ENCODE measurements around the gene CASP2.
A peak's percentile ranks its signal among the peaks of the same experiment; 100 is the strongest.

CASP2 gene

GRCh38 chr7:143316492-143316891 lies 28.3 kb downstream of the CASP2 start:
- H3K27ac Mint-ChIP-seq: peak overlapping the region; percentile 70
- no peaks in the 10 kb centered on the region for H3K9me3 Mint-ChIP-seq
- no peaks in the 10 kb centered on the region for H3K36me3 Mint-ChIP-seq (ENCODE audit: low read depth)
- H3K27me3 Mint-ChIP-seq: no peaks in the 10 kb centered on the region
- H3K4me1 Mint-ChIP-seq (ENCODE audit: low read depth): peaks cover 77% of the 10 kb centered on the region
- no peak overlapping the region for H3K4me3 Mint-ChIP-seq
- intact Hi-C loops (cut with micrococcal nuclease): loop anchor here (10.0 kb wide), 1 partner anchor 168 kb away; no protein-coding TSS in a partner anchor

GRCh38 chr7:143318661-143319060 lies 30.5 kb downstream of the CASP2 start:
- Mint-ChIP-seq H3K4me3 (no peak overlapping the region), H3K27me3 (no peaks in the 10 kb centered on the region), H3K36me3 (ENCODE audit: low read depth) (no peaks in the 10 kb centered on the region), H3K4me1 (ENCODE audit: low read depth) (peaks cover 86% of the 10 kb centered on the region), H3K27ac (peak overlapping the region; percentile 24), H3K9me3 (no peaks in the 10 kb centered on the region)
- intact Hi-C loops (cut with micrococcal nuclease): loop anchor here (10.0 kb wide), 1 partner anchor 166 kb away; no protein-coding TSS in a partner anchor

GRCh38 chr7:143320620-143321019 lies 32.5 kb downstream of the CASP2 start:
- Mint-ChIP-seq H3K27ac (peak overlapping the region; percentile 9), H3K9me3 (no peaks in the 10 kb centered on the region), H3K36me3 (ENCODE audit: low read depth) (no peaks in the 10 kb centered on the region), H3K4me3 (no peak overlapping the region), H3K4me1 (ENCODE audit: low read depth) (peaks cover 88% of the 10 kb centered on the region), H3K27me3 (no peaks in the 10 kb centered on the region)
- intact Hi-C loops (cut with micrococcal nuclease): loop anchor here (5.0 kb wide), 1 partner anchor 97 kb away; no protein-coding TSS in a partner anchor

- Mint-ChIP-seq H3K36me3 (ENCODE audit: low read depth) (no peaks in the 10 kb centered on the region), H3K4me1 (ENCODE audit: low read depth) (peaks cover 88% of the 10 kb centered on the region), H3K27ac (peak overlapping the region; percentile 66), H3K27me3 (no peaks in the 10 kb centered on the region), H3K9me3 (no peaks in the 10 kb centered on the region), H3K4me3 (no peak overlapping the region)
- intact Hi-C loops (cut with micrococcal nuclease): loop anchor here (5.0 kb wide), 1 partner anchor 96 kb away; no protein-coding TSS in a partner anchor
These were observed 33.1 kb downstream of the CASP2 start for GRCh38 chr7:143321242-143321641.

GRCh38 chr7:143321734-143322133 lies 33.6 kb downstream of the CASP2 start:
- no peaks in the 10 kb centered on the region for H3K36me3 Mint-ChIP-seq (ENCODE audit: low read depth)
- intact Hi-C loops (cut with micrococcal nuclease): loop anchor here (5.0 kb wide), 1 partner anchor 96 kb away; no protein-coding TSS in a partner anchor
- no peaks in the 10 kb centered on the region for H3K27me3 Mint-ChIP-seq
- peaks cover 88% of the 10 kb centered on the region for H3K4me1 Mint-ChIP-seq (ENCODE audit: low read depth)
- H3K27ac Mint-ChIP-seq: peak overlapping the region; percentile 66
- H3K4me3 Mint-ChIP-seq: no peak overlapping the region
- no peaks in the 10 kb centered on the region for H3K9me3 Mint-ChIP-seq

- no peaks in the 10 kb centered on the region for H3K36me3 Mint-ChIP-seq (ENCODE audit: low read depth)
- H3K27me3 Mint-ChIP-seq: no peaks in the 10 kb centered on the region
- intact Hi-C loops (cut with micrococcal nuclease): loop anchor here (5.0 kb wide), 1 partner anchor 94 kb away; no protein-coding TSS in a partner anchor
- H3K4me1 Mint-ChIP-seq (ENCODE audit: low read depth): peaks cover 85% of the 10 kb centered on the region
- no peak overlapping the region for H3K4me3 Mint-ChIP-seq
- H3K9me3 Mint-ChIP-seq: no peaks in the 10 kb centered on the region
- H3K27ac Mint-ChIP-seq: peak overlapping the region; percentile 17
These were observed 34.8 kb downstream of the CASP2 start for GRCh38 chr7:143322760-143323633.

- intact Hi-C loops (cut with micrococcal nuclease): loop anchor here (5.0 kb wide), 1 partner anchor 94 kb away; no protein-coding TSS in a partner anchor
- Mint-ChIP-seq H3K27me3 (no peaks in the 10 kb centered on the region), H3K36me3 (ENCODE audit: low read depth) (no peaks in the 10 kb centered on the region), H3K9me3 (no peaks in the 10 kb centered on the region), H3K27ac (peak overlapping the region; percentile 17), H3K4me3 (no peak overlapping the region), H3K4me1 (ENCODE audit: low read depth) (peaks cover 85% of the 10 kb centered on the region)
These were observed 35.5 kb downstream of the CASP2 start for GRCh38 chr7:143323653-143324052.

GRCh38 chr7:143325240-143325639 lies 37.1 kb downstream of the CASP2 start:
- H3K27ac Mint-ChIP-seq: no peak overlapping the region
- H3K9me3 Mint-ChIP-seq: no peaks in the 10 kb centered on the region
- intact Hi-C loops (cut with micrococcal nuclease): no loop called here
- no peak overlapping the region for H3K4me3 Mint-ChIP-seq
- H3K4me1 Mint-ChIP-seq (ENCODE audit: low read depth): peaks cover 81% of the 10 kb centered on the region
- H3K36me3 Mint-ChIP-seq (ENCODE audit: low read depth): no peaks in the 10 kb centered on the region
- H3K27me3 Mint-ChIP-seq: no peaks in the 10 kb centered on the region

- intact Hi-C loops (cut with micrococcal nuclease): no loop called here
- Mint-ChIP-seq H3K36me3 (ENCODE audit: low read depth) (no peaks in the 10 kb centered on the region), H3K4me3 (no peak overlapping the region), H3K27me3 (no peaks in the 10 kb centered on the region), H3K27ac (peak overlapping the region; percentile 9), H3K4me1 (ENCODE audit: low read depth) (peaks cover 87% of the 10 kb centered on the region), H3K9me3 (no peaks in the 10 kb centered on the region)
These were observed 39.8 kb downstream of the CASP2 start for GRCh38 chr7:143327903-143328302.

GRCh38 chr7:143329471-143330170 lies 41.5 kb downstream of the CASP2 start:
- no peak overlapping the region for H3K4me3 Mint-ChIP-seq
- no peaks in the 10 kb centered on the region for H3K9me3 Mint-ChIP-seq
- intact Hi-C loops (cut with micrococcal nuclease): no loop called here

GRCh38 chr7:143331179-143331801 lies 43.1 kb downstream of the CASP2 start:
- intact Hi-C loops (cut with micrococcal nuclease): no loop called here
- Mint-ChIP-seq H3K9me3 (no peaks in the 10 kb centered on the region), H3K4me1 (ENCODE audit: low read depth) (peaks cover 53% of the 10 kb centered on the region), H3K27ac (peak overlapping the region; percentile 86), H3K4me3 (no peak overlapping the region), H3K27me3 (no peaks in the 10 kb centered on the region), H3K36me3 (ENCODE audit: low read depth) (no peaks in the 10 kb centered on the region)

More at GRCh38 chr7:143329471-143330170, 41.5 kb downstream of the CASP2 start:
- peaks cover 70% of the 10 kb centered on the region for H3K4me1 Mint-ChIP-seq (ENCODE audit: low read depth)
- H3K27ac Mint-ChIP-seq: peak overlapping the region; percentile 86
- no peaks in the 10 kb centered on the region for H3K36me3 Mint-ChIP-seq (ENCODE audit: low read depth)
- no peaks in the 10 kb centered on the region for H3K27me3 Mint-ChIP-seq

GRCh38 chr7:143334244-143334643 lies 46.1 kb downstream of the CASP2 start:
- Mint-ChIP-seq H3K4me1 (ENCODE audit: low read depth) (peaks cover 36% of the 10 kb centered on the region), H3K9me3 (no peaks in the 10 kb centered on the region), H3K36me3 (ENCODE audit: low read depth) (no peaks in the 10 kb centered on the region), H3K4me3 (no peak overlapping the region), H3K27me3 (peaks cover 5% of the 10 kb centered on the region), H3K27ac (no peak overlapping the region)
- intact Hi-C loops (cut with micrococcal nuclease): no loop called here

- Mint-ChIP-seq H3K4me3 (no peak overlapping the region), H3K36me3 (ENCODE audit: low read depth) (no peaks in the 10 kb centered on the region), H3K9me3 (no peaks in the 10 kb centered on the region), H3K27ac (no peak overlapping the region), H3K27me3 (peaks cover 7% of the 10 kb centered on the region), H3K4me1 (ENCODE audit: low read depth) (peaks cover 17% of the 10 kb centered on the region)
- intact Hi-C loops (cut with micrococcal nuclease): no loop called here
These were observed 49.1 kb downstream of the CASP2 start for GRCh38 chr7:143337216-143337615.
